Subcutaneous abdominal adipose tissue (tissue), 5 donors: Measurements from ENCODE around the gene BCAT1.
"Not testable (repeated sequence)": the region's sequence is repeated elsewhere in the genome, so short reads cannot be mapped to it uniquely, and the experiment has no call there.

Source experiments
- H3K27ac ChIP-seq: one replicate; pipeline ENCODE4 v1.7.0; 2013; ENCODE audit warnings: low read depth, mild to moderate bottlenecking, inconsistent platforms, low read length, moderate library complexity
- H3K27me3 ChIP-seq, 5 donors: one replicate each; pipeline ENCODE4 v1.7.0; 2013; ENCODE audit warnings: low read length in 5 of 5, inconsistent platforms in 1 of 5; ENCODE audit not compliant: control insufficient read depth in 5 of 5, insufficient read depth in 4 of 5
- H3K36me3 ChIP-seq, 5 donors: one replicate each; pipeline ENCODE4 v1.7.0; 2013; ENCODE audit warnings: low read length in 5 of 5; ENCODE audit not compliant: control insufficient read depth in 5 of 5, insufficient read depth in 5 of 5
- H3K4me1 ChIP-seq, 5 donors: one replicate each; pipeline ENCODE4 v1.7.0; 2013; ENCODE audit warnings: low read length in 5 of 5, mild to moderate bottlenecking in 3 of 5, moderate library complexity in 1 of 5; ENCODE audit not compliant: control insufficient read depth in 5 of 5, insufficient read depth in 5 of 5
- H3K4me3 ChIP-seq, 5 donors: one replicate each; pipeline ENCODE4 v1.7.0; 2013; ENCODE audit warnings: low read length in 5 of 5, low read depth in 1 of 5
- H3K9ac ChIP-seq, 5 donors: one replicate each; pipeline ENCODE4 v1.7.0; 2013; ENCODE audit warnings: low read length in 5 of 5, mild to moderate bottlenecking in 4 of 5, moderate library complexity in 3 of 5
- H3K9me3 ChIP-seq, 5 donors: one replicate each; pipeline ENCODE4 v1.7.0; 2013; ENCODE audit warnings: low read length in 5 of 5; ENCODE audit not compliant: control insufficient read depth in 5 of 5
- donor health status: healthy.
- donor health status: healthy.
- donor health status: healthy.
- donor health status: healthy.
- donor health status: healthy.

The BCAT1 gene

DNA sequence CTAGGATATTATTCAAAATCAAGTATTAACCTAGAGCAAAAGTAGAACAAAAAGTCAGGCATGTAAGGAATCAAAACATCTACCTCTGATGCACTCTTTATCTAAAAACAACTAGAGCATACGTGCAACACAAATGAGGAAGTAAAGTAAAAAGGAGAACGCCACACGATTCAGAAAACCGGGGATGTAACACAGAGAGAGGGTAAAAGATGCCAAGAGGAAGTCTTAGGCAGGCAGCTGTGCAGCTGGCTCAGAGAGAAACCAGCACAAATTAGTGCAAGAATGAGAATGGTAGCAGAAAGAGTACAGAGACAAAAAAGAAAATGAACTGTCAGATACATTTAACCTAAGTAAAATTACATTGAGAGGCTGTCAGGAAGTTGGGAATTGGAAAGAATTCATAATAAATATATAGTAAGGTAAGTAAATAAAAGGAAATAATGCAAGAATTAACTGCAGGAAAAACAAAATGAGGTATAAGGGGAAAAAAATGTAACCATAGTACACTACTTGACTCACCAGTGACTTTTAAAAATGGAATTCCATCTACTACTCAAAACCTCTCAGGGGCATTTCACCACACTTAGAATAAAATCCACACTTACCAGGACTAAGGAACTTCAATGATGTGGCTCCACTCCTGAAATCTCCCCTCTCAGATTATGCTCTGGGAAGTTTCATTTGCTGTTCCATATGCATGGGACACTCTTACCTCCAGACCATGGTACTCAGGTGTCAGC, 17.1 kb downstream of the BCAT1 start:
- Histone ChIP-seq H3K36me3 (no peaks in the 10 kb centered on the region), H3K9me3 (no peaks in the 10 kb centered on the region), H3K9ac (no peak overlapping the region), H3K4me3 (no peak overlapping the region), H3K4me1 (no peaks in the 10 kb centered on the region), H3K27me3 (no peaks in the 10 kb centered on the region), H3K27ac (no peak overlapping the region)

DNA sequence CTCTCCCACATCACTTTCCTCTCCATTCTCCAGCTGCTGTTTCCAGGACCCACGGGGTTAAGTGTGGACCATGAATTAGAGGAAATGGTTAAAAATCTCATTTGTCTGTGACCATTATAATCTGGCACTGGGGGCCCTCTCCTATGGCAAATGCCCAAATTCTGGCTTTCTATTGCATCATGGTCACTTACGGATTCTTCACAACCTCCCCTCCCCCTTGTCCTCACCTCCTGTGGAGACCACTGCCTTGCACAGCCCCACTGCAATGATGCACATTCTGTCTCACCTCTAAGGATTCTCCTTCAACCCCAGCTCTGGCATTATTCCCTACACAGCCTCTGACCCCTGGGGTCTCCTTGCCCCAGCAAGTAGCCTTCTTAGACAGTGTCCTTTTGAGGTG, 18.9 kb downstream of the BCAT1 start:
- no peaks in the 10 kb centered on the region for H3K36me3 ChIP-seq
- H3K9me3 ChIP-seq = no peaks in the 10 kb centered on the region
- no peaks in the 10 kb centered on the region for H3K27me3 ChIP-seq
- H3K27ac ChIP-seq = no peak overlapping the region
- H3K9ac ChIP-seq = no peak overlapping the region
- no peak overlapping the region for H3K4me3 ChIP-seq
- H3K4me1 ChIP-seq = no peaks in the 10 kb centered on the region

DNA sequence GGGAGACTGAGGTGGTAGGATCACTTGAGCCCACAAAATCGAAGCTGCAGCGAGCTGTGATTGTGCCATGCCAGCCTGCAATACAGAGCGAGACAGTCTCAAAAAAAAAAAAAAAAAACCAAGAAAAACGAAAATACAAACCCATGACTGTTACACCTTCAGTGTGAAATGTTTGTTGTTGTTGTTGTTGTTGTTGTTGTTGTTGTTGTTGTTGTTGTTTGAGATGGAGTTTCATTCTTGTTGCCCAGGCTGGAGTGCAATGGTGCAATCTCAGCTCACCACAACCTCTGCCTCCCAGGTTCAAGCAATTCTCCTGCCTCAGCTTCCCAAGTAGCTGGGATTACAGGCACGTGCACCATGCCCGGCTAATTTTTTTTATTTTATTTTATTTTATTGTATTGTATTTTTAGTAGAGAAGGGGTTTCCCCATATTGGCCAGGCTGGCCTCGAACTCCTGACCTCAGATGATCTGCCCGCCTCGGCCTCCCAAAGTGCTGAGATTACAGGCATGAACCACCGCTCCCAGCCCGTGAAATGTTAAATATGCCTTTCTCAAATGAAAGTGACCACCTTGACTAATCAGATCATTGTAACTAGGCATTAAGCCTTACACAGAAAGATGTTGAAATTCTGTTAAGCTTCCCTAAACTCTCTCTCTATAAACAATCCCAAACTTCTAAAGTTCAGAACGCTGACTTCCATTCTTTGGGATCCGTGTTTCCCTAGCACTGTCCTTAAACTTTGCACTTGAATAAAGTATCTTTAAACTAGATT, 20.2 kb downstream of the BCAT1 start:
- not testable (repeated sequence) for H3K4me3 ChIP-seq, H3K9me3 ChIP-seq, H3K27ac ChIP-seq, H3K27me3 ChIP-seq, H3K9ac ChIP-seq, H3K36me3 ChIP-seq, H3K4me1 ChIP-seq

DNA sequence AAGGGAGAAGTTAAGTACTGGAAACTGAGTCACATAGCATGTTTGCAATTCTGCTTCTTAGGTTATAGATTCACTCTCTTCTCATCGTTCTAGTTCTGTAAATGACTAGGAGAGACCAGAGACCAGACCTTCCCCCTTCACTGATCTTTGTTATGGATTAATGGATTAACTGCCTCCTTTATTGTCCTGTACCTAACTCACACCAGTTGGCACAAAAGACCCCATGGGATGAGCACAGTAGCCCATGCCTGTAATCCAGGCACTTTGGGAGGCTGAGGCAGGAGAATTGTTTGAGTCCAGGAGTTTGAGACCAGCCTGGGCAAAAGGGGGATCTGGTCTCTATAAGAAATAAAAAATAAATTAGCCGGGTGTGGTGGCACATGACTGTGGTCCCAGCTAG, 20.8 kb downstream of the BCAT1 start:
- Histone ChIP-seq H3K36me3 (no peaks in the 10 kb centered on the region), H3K4me3 (no peak overlapping the region), H3K9me3 (no peaks in the 10 kb centered on the region), H3K27me3 (no peaks in the 10 kb centered on the region), H3K9ac (no peak overlapping the region), H3K27ac (no peak overlapping the region), H3K4me1 (no peaks in the 10 kb centered on the region)

DNA sequence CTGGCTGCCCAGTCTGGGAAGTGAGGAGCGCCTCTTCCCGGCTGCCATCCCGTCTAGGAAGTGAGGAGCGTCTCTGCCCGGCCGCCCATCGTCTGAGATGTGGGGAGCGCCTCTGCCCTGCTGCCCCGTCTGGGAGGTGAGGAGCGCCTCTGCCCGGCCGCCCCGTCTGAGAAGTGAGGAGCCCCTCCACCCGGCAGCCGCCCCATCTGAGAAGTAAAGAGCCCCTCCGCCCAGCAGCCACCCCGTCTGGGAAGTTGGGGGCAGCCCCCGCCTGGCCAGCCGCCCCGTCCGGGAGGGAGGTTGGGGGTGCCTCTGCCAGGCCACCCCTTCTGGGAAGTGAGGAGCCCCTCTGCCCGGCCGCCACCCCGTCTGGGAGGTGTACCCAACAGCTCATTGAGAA, 22.8 kb downstream of the BCAT1 start:
- H3K4me3 ChIP-seq, H3K4me1 ChIP-seq, H3K9ac ChIP-seq, H3K9me3 ChIP-seq, H3K36me3 ChIP-seq, H3K27ac ChIP-seq, H3K27me3 ChIP-seq: not testable (repeated sequence)

DNA sequence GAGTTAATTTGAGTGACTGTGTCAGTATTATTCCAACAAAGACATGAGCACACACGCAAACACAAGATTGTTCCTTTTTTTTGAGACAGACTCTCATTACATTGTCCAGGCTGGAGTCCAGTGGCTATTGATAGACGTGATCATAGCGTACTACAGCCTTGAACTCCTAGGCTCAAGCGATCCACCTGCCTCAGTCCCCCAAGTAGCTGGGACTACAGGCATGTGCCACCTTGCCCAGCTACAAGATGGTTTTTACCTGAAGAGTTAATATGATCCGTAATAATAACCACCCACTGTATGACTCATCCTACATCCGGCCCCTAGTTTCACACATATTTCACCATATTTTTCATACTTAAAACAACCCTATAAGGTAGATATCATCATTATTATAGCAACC, 26.8 kb downstream of the BCAT1 start:
- H3K36me3 ChIP-seq = no peaks in the 10 kb centered on the region
- H3K9me3 ChIP-seq = no peaks in the 10 kb centered on the region
- H3K27me3 ChIP-seq = no peaks in the 10 kb centered on the region
- no peak overlapping the region for H3K9ac ChIP-seq
- no peak overlapping the region for H3K4me3 ChIP-seq
- no peaks in the 10 kb centered on the region for H3K4me1 ChIP-seq
- no peak overlapping the region for H3K27ac ChIP-seq

DNA sequence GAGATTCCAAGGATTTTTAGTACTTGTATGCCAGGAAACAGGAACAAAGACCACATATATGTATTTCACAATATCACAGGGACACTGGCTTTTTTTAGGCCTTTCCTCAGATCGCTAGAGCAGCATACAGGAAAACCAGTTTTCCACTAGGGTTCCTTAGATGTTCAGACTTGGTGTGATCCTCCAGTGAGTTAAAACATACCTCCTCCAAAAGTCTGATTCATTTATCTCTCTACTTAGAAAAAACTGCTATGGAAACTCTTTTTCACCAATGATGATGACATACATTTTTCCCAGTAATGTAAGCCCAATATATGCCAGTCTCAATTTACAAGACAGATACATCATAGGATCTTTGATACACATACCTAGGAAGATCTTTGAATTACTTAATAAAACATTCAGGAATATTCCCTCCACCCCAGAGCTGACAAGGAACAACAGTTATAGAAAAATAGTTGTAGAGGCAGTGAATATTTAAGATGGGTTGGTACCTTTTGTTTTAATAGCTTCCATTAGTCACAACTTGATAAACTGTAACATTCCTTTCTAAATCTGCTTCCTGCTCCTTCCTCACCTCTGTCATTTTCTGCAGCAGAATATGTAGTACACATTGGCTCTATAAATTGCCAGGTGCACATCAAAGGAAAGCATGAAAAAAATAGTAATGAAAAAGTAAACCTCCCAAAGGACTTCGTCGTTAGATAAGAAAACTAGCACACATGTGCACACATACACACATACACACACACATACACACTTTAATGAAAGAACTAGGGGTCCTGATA, 27.5 kb downstream of the BCAT1 start:
- Histone ChIP-seq H3K27ac (no peak overlapping the region), H3K4me1 (no peaks in the 10 kb centered on the region), H3K9ac (no peak overlapping the region), H3K36me3 (no peaks in the 10 kb centered on the region), H3K4me3 (no peak overlapping the region), H3K9me3 (no peaks in the 10 kb centered on the region), H3K27me3 (no peaks in the 10 kb centered on the region)

DNA sequence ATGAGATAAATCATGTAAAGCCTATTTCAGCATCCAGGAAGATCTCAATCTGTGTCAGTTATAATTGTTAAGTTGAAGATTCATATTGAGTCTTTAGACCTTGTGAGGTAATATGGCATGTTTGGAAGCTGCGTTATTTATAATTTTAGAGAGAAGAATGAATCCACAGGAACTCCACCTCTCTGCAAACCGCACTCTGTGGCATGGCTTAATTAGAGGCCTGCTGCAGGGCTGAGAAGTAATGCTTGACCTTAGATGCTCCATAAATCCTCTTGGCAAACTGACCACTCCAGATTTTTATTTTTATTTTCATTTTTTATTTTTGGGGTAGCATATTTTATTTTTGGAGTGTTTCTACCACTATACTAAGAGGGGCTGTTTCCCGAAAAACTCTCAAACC, 28.8 kb downstream of the BCAT1 start:
- Histone ChIP-seq H3K27me3 (no peaks in the 10 kb centered on the region), H3K4me3 (no peak overlapping the region), H3K9ac (no peak overlapping the region), H3K36me3 (no peaks in the 10 kb centered on the region), H3K4me1 (no peaks in the 10 kb centered on the region), H3K9me3 (no peaks in the 10 kb centered on the region), H3K27ac (no peak overlapping the region)

DNA sequence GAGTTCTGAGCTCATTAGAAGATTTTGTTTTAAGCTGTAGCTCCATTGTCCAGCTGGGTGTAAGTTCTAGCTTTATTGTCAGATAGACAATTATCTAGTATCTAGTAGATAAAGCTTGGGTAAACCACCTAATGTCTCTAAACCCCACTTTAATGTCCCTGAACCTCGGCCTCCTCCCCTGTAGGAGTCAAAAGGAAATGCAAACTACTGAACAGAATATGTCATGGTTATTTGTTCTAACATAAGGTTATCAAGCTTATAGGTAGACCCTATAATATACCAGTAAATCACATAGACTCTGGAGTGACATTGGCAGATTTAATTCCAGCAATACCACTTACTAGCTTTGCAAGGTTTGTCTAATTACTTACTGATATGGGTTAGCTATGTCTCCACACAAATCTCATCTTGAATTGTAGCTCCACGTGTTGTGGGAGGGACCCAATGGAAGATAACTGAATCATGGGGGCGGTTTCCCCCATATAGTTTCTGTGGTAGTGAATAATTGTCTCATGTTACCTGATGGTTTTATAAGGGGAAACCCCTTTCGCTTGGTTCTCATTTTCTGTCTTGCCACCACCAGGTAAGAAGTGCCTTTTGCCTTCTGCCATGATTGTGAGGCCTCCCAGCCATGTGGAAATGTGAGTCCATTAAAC, 29.4 kb downstream of the BCAT1 start:
- Histone ChIP-seq H3K9ac (no peak overlapping the region), H3K27ac (no peak overlapping the region), H3K4me3 (no peak overlapping the region), H3K4me1 (no peaks in the 10 kb centered on the region), H3K9me3 (no peaks in the 10 kb centered on the region), H3K36me3 (no peaks in the 10 kb centered on the region), H3K27me3 (no peaks in the 10 kb centered on the region)

DNA sequence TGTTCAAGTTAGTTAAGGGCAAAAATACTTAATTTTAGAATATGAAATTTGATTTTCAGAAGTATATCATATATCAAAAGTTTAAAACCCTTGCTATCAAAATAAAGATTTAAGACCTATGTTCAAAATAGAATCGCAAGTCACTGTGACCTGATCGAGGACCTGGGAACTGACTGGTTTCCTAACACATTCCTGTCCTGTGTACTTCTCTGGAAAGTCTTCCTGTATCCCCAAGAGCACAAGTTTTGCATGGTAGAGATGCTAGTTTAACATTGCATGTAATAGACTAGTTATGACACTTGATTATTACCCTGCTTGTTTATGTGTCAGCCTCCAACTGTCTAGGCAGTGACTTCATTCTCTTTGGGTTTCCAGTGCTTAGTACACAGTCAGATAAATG, 30.3 kb downstream of the BCAT1 start:
- Histone ChIP-seq H3K4me1 (no peaks in the 10 kb centered on the region), H3K9ac (no peak overlapping the region), H3K27me3 (no peaks in the 10 kb centered on the region), H3K4me3 (no peak overlapping the region), H3K27ac (no peak overlapping the region), H3K9me3 (no peaks in the 10 kb centered on the region), H3K36me3 (no peaks in the 10 kb centered on the region)
